NT2/D1 (cell line): ENCODE measurements around the gene CARD6.

Experiments
- YY1 ChIP-seq: IDR thresholded peaks from 2 replicates; pipeline ENCODE4 v1.6.1; 2011; ENCODE audit not compliant: insufficient read length, insufficient read depth
- ZNF274 ChIP-seq: IDR thresholded peaks from 2 replicates; pipeline ENCODE4 v1.6.1; 2011; ENCODE audit warnings: mild to moderate bottlenecking, low read depth, low read length

GRCh38 chr5:40906351-40906751 is 65.2 kb downstream of the CARD6 start:
- no peak for TF ChIP-seq YY1
- no peak for TF ChIP-seq ZNF274
